RKO (cell line): ENCODE results near the gene YIPF2.
"Not testable (repeated sequence)": the region's sequence is repeated elsewhere in the genome, so short reads cannot be mapped to it uniquely, and the experiment has no call there.

Experiments
- DNase-seq: peaks from one replicate; pipeline ENCODE4 v3.0.0-alpha.2; 2016; ENCODE audit warnings: low spot score

The YIPF2 gene

GRCh38 chr19:10928563-10929401, at the start of gene YIPF2, which contains the start of gene TIMM29:
TSS of gene YIPF2 (minus strand) at chr19:10928639. CDS start at chr19:10928410, 229 bp downstream.
TSS of gene TIMM29 (plus strand) at chr19:10928811. CDS start at chr19:10928823, 12 bp downstream.
- DNase-seq, result peak; percentile 99

- DNase-seq, result no peak
Measured at GRCh38 chr19:10977742-10978092, 49.3 kb upstream of the YIPF2 start.

GRCh38 chr19:10976131-10976892, 47.9 kb upstream of the YIPF2 start:
- DNase-seq, result no peak

- DNase-seq, result no peak
Measured at GRCh38 chr19:10975374-10976130, 47.1 kb upstream of the YIPF2 start.

GRCh38 chr19:10971107-10971726, 42.8 kb upstream of the YIPF2 start:
- no peak for DNase-seq

- no peak for DNase-seq
Measured at GRCh38 chr19:10968527-10969135, 40.2 kb upstream of the YIPF2 start.

- no peak for DNase-seq
Measured at GRCh38 chr19:10966809-10967208, 38.4 kb upstream of the YIPF2 start.

- no peak for DNase-seq
Measured at GRCh38 chr19:10965398-10965797, 37.0 kb upstream of the YIPF2 start.

GRCh38 chr19:10964903-10965302, 36.5 kb upstream of the YIPF2 start:
- no peak for DNase-seq

- no peak for DNase-seq
Measured at GRCh38 chr19:10963865-10964264, 35.4 kb upstream of the YIPF2 start.

- DNase-seq, result no peak
Measured at GRCh38 chr19:10962863-10963262, 34.4 kb upstream of the YIPF2 start.

- peak; percentile 47 for DNase-seq
Measured at GRCh38 chr19:10961073-10961860, 32.8 kb upstream of the YIPF2 start.

GRCh38 chr19:10960314-10961072, 32.1 kb upstream of the YIPF2 start, which contains the start of gene SMARCA4:
TSS of gene SMARCA4 (plus strand) at chr19:10961030. CDS start at chr19:10984152, 23,122 bp downstream.
- DNase-seq, result peak; percentile 95

- not testable (repeated sequence) for DNase-seq
Measured at GRCh38 chr19:10959277-10959968, 31.0 kb upstream of the YIPF2 start.

- DNase-seq, result no peak
Measured at GRCh38 chr19:10952809-10953208, 24.4 kb upstream of the YIPF2 start.

- no peak for DNase-seq
Measured at GRCh38 chr19:10946958-10947657, 18.7 kb upstream of the YIPF2 start.

GRCh38 chr19:10945264-10945663, 16.8 kb upstream of the YIPF2 start:
- no peak for DNase-seq

- not testable (repeated sequence) for DNase-seq
Measured at GRCh38 chr19:10943412-10943811, 15.0 kb upstream of the YIPF2 start.
